ENCODE results near the gene NLGN1.

Gene NLGN1

GRCh38 chr3:174170248-174170647, 772.7 kb downstream of the NLGN1 start:
- no peak overlapping the region for H3K4me3 ChIP-seq (ENCODE audit: low read depth, low read length)
- H3K79me1 ChIP-seq (ENCODE audit: low read length), result no peaks in the 10 kb centered on the region
- H3K4me1 ChIP-seq (ENCODE audit: control insufficient read depth in 1 of 2, insufficient read depth in 2 of 2, low read length in 2 of 2), result peaks cover 3 to 4% of the 10 kb centered on the region in 2 experiments
- no peak overlapping the region for H3K4ac ChIP-seq (ENCODE audit: low read depth, low read length)
- H2BK5ac ChIP-seq (ENCODE audit: low read depth, low read length, poor library complexity), result no peak overlapping the region
- no peak overlapping the region for H2AK5ac ChIP-seq (ENCODE audit: low read length)
- H4K91ac ChIP-seq (ENCODE audit: low read depth, low read length), result no peak overlapping the region
- no peak overlapping the region for H3K9ac ChIP-seq (ENCODE audit: low read length)
- WGBS (ENCODE audit: extremely low coverage, insufficient coverage, insufficient read length), result no CpG with 5 or more reads among the region's 2 CpGs
- H3K23ac ChIP-seq (ENCODE audit: low read length), result no peak overlapping the region
- no peak for DNase-seq
- H3K14ac ChIP-seq (ENCODE audit: low read length), result no peak overlapping the region
- H2BK12ac ChIP-seq (ENCODE audit: low read length), result no peak overlapping the region
- H4K12ac ChIP-seq (ENCODE audit: low read depth, low read length), result no peak overlapping the region
- H2BK120ac ChIP-seq (ENCODE audit: insufficient read depth, low read length, poor library complexity), result no peak overlapping the region
- no peak overlapping the region for H3K27ac ChIP-seq (ENCODE audit: low read depth, low read length)
- no peaks in the 10 kb centered on the region for H3K9me3 ChIP-seq (ENCODE audit: insufficient read depth, low read depth, low read length)
- H3K79me2 ChIP-seq (ENCODE audit: control insufficient read depth, insufficient read depth, low read length, poor library complexity), result no peaks in the 10 kb centered on the region
- no peak overlapping the region for H3K4me2 ChIP-seq (ENCODE audit: low read length)
- no peak overlapping the region for H4K8ac ChIP-seq (ENCODE audit: low read depth, low read length)
- no peak overlapping the region for H3K18ac ChIP-seq (ENCODE audit: low read length)
- no peaks in the 10 kb centered on the region for H3K36me3 ChIP-seq (ENCODE audit: control insufficient read depth in 1 of 2, insufficient read depth in 2 of 2, low read length in 2 of 2)
- no peak overlapping the region for H2AFZ ChIP-seq (ENCODE audit: insufficient read depth, low read length, poor library complexity)
- no peaks in the 10 kb centered on the region for H3K27me3 ChIP-seq (ENCODE audit: insufficient read depth, low read length)

DNA sequence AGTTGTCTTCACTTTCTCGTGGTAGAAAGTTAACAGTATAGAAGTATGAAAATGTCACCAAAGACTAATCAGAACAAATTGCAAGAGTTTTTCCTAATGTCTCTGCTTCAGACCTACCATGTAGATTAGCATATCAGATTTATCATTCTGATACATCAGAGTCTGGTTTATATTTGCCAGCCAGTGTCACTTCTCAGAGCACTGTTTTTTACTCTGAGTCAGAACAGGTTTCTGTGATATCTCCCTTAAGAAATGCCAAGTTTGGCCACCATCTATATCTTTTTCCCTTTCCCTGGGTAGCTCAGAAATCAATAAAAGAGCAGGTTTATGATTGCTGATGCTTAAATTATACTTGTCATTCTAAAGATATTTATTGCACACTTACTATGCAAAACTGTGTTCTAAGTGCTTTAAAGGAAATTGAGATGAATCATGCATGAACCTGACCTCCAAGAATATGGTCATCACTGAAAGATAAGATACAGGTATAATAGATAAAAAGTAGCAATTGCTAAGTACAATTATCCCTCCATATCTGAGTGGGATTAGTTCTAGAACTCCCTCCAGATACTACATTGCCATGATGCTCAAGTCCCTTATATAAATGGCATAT, 788.9 kb downstream of the NLGN1 start:
- Histone ChIP-seq H3K4me2 (ENCODE audit: low read length) (no peak overlapping the region), H3K4me3 (ENCODE audit: low read depth, low read length) (no peak overlapping the region), H4K91ac (ENCODE audit: low read depth, low read length) (no peak overlapping the region), H4K12ac (ENCODE audit: low read depth, low read length) (no peak overlapping the region), H3K79me1 (ENCODE audit: low read length) (no peaks in the 10 kb centered on the region), H3K14ac (ENCODE audit: low read length) (no peak overlapping the region), H3K9me3 (ENCODE audit: insufficient read depth, low read depth, low read length) (no peaks in the 10 kb centered on the region), H2BK12ac (ENCODE audit: low read length) (no peak overlapping the region), H3K27me3 (ENCODE audit: insufficient read depth, low read length) (no peaks in the 10 kb centered on the region), H3K23ac (ENCODE audit: low read length) (no peak overlapping the region), H2AK5ac (ENCODE audit: low read length) (no peak overlapping the region), H4K8ac (ENCODE audit: low read depth, low read length) (no peak overlapping the region), H2BK5ac (ENCODE audit: low read depth, low read length, poor library complexity) (no peak overlapping the region), H3K4ac (ENCODE audit: low read depth, low read length) (no peak overlapping the region), H3K9ac (ENCODE audit: low read length) (no peak overlapping the region), H3K27ac (ENCODE audit: low read depth, low read length) (no peak overlapping the region), H3K4me1 (ENCODE audit: control insufficient read depth in 1 of 2, insufficient read depth in 2 of 2, low read length in 2 of 2) (no peaks in the 10 kb centered on the region), H3K79me2 (ENCODE audit: control insufficient read depth, insufficient read depth, low read length, poor library complexity) (no peaks in the 10 kb centered on the region), H3K36me3 (ENCODE audit: control insufficient read depth in 1 of 2, insufficient read depth in 2 of 2, low read length in 2 of 2) (no peaks in the 10 kb centered on the region), H3K18ac (ENCODE audit: low read length) (no peak overlapping the region), H2AFZ (ENCODE audit: insufficient read depth, low read length, poor library complexity) (no peak overlapping the region), H2BK120ac (ENCODE audit: insufficient read depth, low read length, poor library complexity) (no peak overlapping the region)
- no peak for DNase-seq
- no CpG with 5 or more reads among the region's 1 CpG for WGBS (ENCODE audit: extremely low coverage, insufficient coverage, insufficient read length)

- H2BK12ac ChIP-seq (ENCODE audit: low read length), result no peak overlapping the region
- no peak for DNase-seq
- H3K27me3 ChIP-seq (ENCODE audit: insufficient read depth, low read length), result no peaks in the 10 kb centered on the region
- no peak overlapping the region for H4K12ac ChIP-seq (ENCODE audit: low read depth, low read length)
- H3K4me2 ChIP-seq (ENCODE audit: low read length), result no peak overlapping the region
- H2AFZ ChIP-seq (ENCODE audit: insufficient read depth, low read length, poor library complexity), result no peak overlapping the region
- H4K8ac ChIP-seq (ENCODE audit: low read depth, low read length), result no peak overlapping the region
- no CpG with 5 or more reads among the region's 4 CpGs for WGBS (ENCODE audit: extremely low coverage, insufficient coverage, insufficient read length)
- H3K79me2 ChIP-seq (ENCODE audit: control insufficient read depth, insufficient read depth, low read length, poor library complexity), result no peaks in the 10 kb centered on the region
- no peak overlapping the region for H4K91ac ChIP-seq (ENCODE audit: low read depth, low read length)
- no peak overlapping the region for H3K18ac ChIP-seq (ENCODE audit: low read length)
- no peaks in the 10 kb centered on the region for H3K36me3 ChIP-seq (ENCODE audit: control insufficient read depth in 1 of 2, insufficient read depth in 2 of 2, low read length in 2 of 2)
- H3K4me1 ChIP-seq (ENCODE audit: control insufficient read depth in 1 of 2, insufficient read depth in 2 of 2, low read length in 2 of 2), result no peaks in the 10 kb centered on the region
- no peak overlapping the region for H3K14ac ChIP-seq (ENCODE audit: low read length)
- H3K27ac ChIP-seq (ENCODE audit: low read depth, low read length), result no peak overlapping the region
- H3K9ac ChIP-seq (ENCODE audit: low read length), result no peak overlapping the region
- H3K4ac ChIP-seq (ENCODE audit: low read depth, low read length), result no peak overlapping the region
- H2BK120ac ChIP-seq (ENCODE audit: insufficient read depth, low read length, poor library complexity), result no peak overlapping the region
- no peak overlapping the region for H3K4me3 ChIP-seq (ENCODE audit: low read depth, low read length)
- no peak overlapping the region for H2AK5ac ChIP-seq (ENCODE audit: low read length)
- H3K9me3 ChIP-seq (ENCODE audit: insufficient read depth, low read depth, low read length), result no peaks in the 10 kb centered on the region
- no peak overlapping the region for H2BK5ac ChIP-seq (ENCODE audit: low read depth, low read length, poor library complexity)
- H3K79me1 ChIP-seq (ENCODE audit: low read length), result no peaks in the 10 kb centered on the region
- H3K23ac ChIP-seq (ENCODE audit: low read length), result no peak overlapping the region
These were observed 793.8 kb downstream of the NLGN1 start for GRCh38 chr3:174191380-174191779.

DNA sequence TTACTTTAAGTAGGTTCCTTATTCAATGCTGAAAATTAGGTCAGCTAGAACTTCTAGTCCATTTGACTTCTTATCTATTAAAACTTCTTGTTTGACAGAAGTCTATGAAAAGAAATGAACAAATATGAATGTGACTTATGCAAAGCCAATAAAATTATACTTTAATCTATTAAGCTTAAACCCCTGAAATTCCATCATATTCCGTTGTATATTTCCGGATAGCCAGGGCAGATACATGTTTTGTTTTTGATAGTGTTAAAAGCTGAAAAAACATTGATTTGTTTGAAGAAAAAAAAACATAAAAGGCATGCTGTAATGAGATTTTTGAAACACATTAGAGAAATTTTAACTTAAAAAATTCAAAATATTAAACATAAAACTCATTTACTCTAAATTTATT, 794.4 kb downstream of the NLGN1 start:
- Histone ChIP-seq H2BK120ac (ENCODE audit: insufficient read depth, low read length, poor library complexity) (no peak overlapping the region), H3K23ac (ENCODE audit: low read length) (no peak overlapping the region), H3K4ac (ENCODE audit: low read depth, low read length) (no peak overlapping the region), H4K12ac (ENCODE audit: low read depth, low read length) (no peak overlapping the region), H3K4me2 (ENCODE audit: low read length) (no peak overlapping the region), H2AFZ (ENCODE audit: insufficient read depth, low read length, poor library complexity) (no peak overlapping the region), H3K18ac (ENCODE audit: low read length) (no peak overlapping the region), H3K36me3 (ENCODE audit: control insufficient read depth in 1 of 2, insufficient read depth in 2 of 2, low read length in 2 of 2) (no peaks in the 10 kb centered on the region), H3K27me3 (ENCODE audit: insufficient read depth, low read length) (no peaks in the 10 kb centered on the region), H4K91ac (ENCODE audit: low read depth, low read length) (no peak overlapping the region), H2BK5ac (ENCODE audit: low read depth, low read length, poor library complexity) (no peak overlapping the region), H3K27ac (ENCODE audit: low read depth, low read length) (no peak overlapping the region), H3K79me1 (ENCODE audit: low read length) (no peaks in the 10 kb centered on the region), H3K4me3 (ENCODE audit: low read depth, low read length) (no peak overlapping the region), H3K79me2 (ENCODE audit: control insufficient read depth, insufficient read depth, low read length, poor library complexity) (no peaks in the 10 kb centered on the region), H2BK12ac (ENCODE audit: low read length) (no peak overlapping the region), H3K9me3 (ENCODE audit: insufficient read depth, low read depth, low read length) (no peaks in the 10 kb centered on the region), H3K14ac (ENCODE audit: low read length) (no peak overlapping the region), H4K8ac (ENCODE audit: low read depth, low read length) (no peak overlapping the region), H2AK5ac (ENCODE audit: low read length) (no peak overlapping the region), H3K9ac (ENCODE audit: low read length) (no peak overlapping the region), H3K4me1 (ENCODE audit: control insufficient read depth in 1 of 2, insufficient read depth in 2 of 2, low read length in 2 of 2) (no peaks in the 10 kb centered on the region)
- no peak for DNase-seq
- WGBS (ENCODE audit: extremely low coverage, insufficient coverage, insufficient read length), result no CpG with 5 or more reads among the region's 2 CpGs
